ENCODE data around the gene SPAG9.

SPAG9 gene

GRCh38 chr17:50989149-50989548 is 131.5 kb downstream of the SPAG9 start:
- no peak for DNase-seq (ENCODE audit: low spot score)

GRCh38 chr17:50988427-50988826 is 132.2 kb downstream of the SPAG9 start:
- no peak for DNase-seq (ENCODE audit: low spot score)

- peak; percentile 41 for DNase-seq (ENCODE audit: low spot score)
Measured at GRCh38 chr17:50986989-50987660, 133.5 kb downstream of the SPAG9 start.

GRCh38 chr17:50981279-50981678 is 139.4 kb downstream of the SPAG9 start:
- DNase-seq (ENCODE audit: low spot score) = no peak

- no peak for DNase-seq (ENCODE audit: low spot score)
Measured at GRCh38 chr17:50979524-50979927, 141.1 kb downstream of the SPAG9 start.

- DNase-seq (ENCODE audit: low spot score) = no peak
Measured at GRCh38 chr17:50977487-50978159, 143.0 kb downstream of the SPAG9 start.

- no peak for DNase-seq (ENCODE audit: low spot score)
Measured at GRCh38 chr17:50976951-50977472, 143.7 kb downstream of the SPAG9 start.

- DNase-seq (ENCODE audit: low spot score) = no peak
Measured at GRCh38 chr17:50973557-50974494, 146.8 kb downstream of the SPAG9 start.

- no peak for DNase-seq (ENCODE audit: low spot score)
Measured at GRCh38 chr17:50972577-50972976, 148.1 kb downstream of the SPAG9 start.

GRCh38 chr17:50967795-50968194 is 152.9 kb downstream of the SPAG9 start:
- DNase-seq (ENCODE audit: low spot score) = no peak

- no peak for DNase-seq (ENCODE audit: low spot score)
Measured at GRCh38 chr17:50966163-50966666, 154.5 kb downstream of the SPAG9 start.

- no peak for DNase-seq (ENCODE audit: low spot score)
Measured at GRCh38 chr17:50963139-50963538, 157.5 kb downstream of the SPAG9 start.

GRCh38 chr17:50961282-50962220 is 159.1 kb downstream of the SPAG9 start:
- DNase-seq (ENCODE audit: low spot score) = no peak

- no peak for DNase-seq (ENCODE audit: low spot score)
Measured at GRCh38 chr17:50959341-50959740, 161.3 kb downstream of the SPAG9 start.

- DNase-seq (ENCODE audit: low spot score) = no peak
Measured at GRCh38 chr17:50957600-50958575, 162.8 kb downstream of the SPAG9 start.

- peak; percentile 80 for DNase-seq (ENCODE audit: low spot score)
Measured at GRCh38 chr17:50956750-50957523, 163.7 kb downstream of the SPAG9 start.

GRCh38 chr17:50956409-50956749 is 164.3 kb downstream of the SPAG9 start:
- no peak for DNase-seq (ENCODE audit: low spot score)

GRCh38 chr17:50955667-50956120 is 165.0 kb downstream of the SPAG9 start:
- DNase-seq (ENCODE audit: low spot score) = no peak

GRCh38 chr17:50955160-50955559 is 165.5 kb downstream of the SPAG9 start:
- no peak for DNase-seq (ENCODE audit: low spot score)
